Esophagus muscularis mucosa (tissue), 4 donors: ENCODE data around the gene L3MBTL4. TPM values are rescaled to one million over a fixed set of nuclear protein-coding genes. Genes with fewer than 3 reads are reported as not detected.

Experiments
- DNase-seq: peaks from one replicate; pipeline ENCODE4 v3.0.0-alpha.2; 2017; ENCODE audit errors: extremely low spot score
- H3K27ac ChIP-seq, 4 donors: fragments of 200-600 bp; sonication (generic); replicated peaks in 1 of 4; 1 replicate in 3 of 4; 2 replicates in 1 of 4; pipeline ENCODE4 v1.5.1; 2016 to 2019; ENCODE audit warnings: mild to moderate bottlenecking in 1 of 4
- H3K27me3 ChIP-seq, 4 donors: fragments of 200-600 bp; sonication (generic); one replicate each; pipeline versions ENCODE4 v1.5.1 to v1.6.0; 2016 to 2019
- H3K36me3 ChIP-seq, 4 donors: fragments of 200-600 bp; sonication (generic); one replicate each; pipeline ENCODE4 v1.5.1; 2016 to 2019
- H3K4me1 ChIP-seq, 4 donors: fragments of 200-600 bp; sonication (generic); one replicate each; pipeline ENCODE4 v1.5.1; 2016 to 2019
- H3K4me3 ChIP-seq, 4 donors: fragments of 200-600 bp; sonication (generic); 1 replicate in 2 of 4; 2 replicates in 2 of 4; pipeline ENCODE4 v1.5.1; 2016 to 2019; ENCODE audit warnings: mild to moderate bottlenecking in 4 of 4, moderate library complexity in 1 of 4
- H3K9me3 ChIP-seq, 4 donors: fragments of 200-600 bp; sonication (generic); 1 replicate in 3 of 4; 2 replicates in 1 of 4; pipeline ENCODE4 v1.5.1; 2016 to 2019
- CTCF ChIP-seq, 3 experiments: fragments of 200-600 bp in 2 of 3; fragments of 450-650 bp in 1 of 3; sonication (generic) in 2 of 3; IDR thresholded peaks; one replicate each; pipeline ENCODE4 v1.5.1; 2017 to 2019; ENCODE audit warnings: antibody characterized with exemption in 3 of 3, mild to moderate bottlenecking in 2 of 3, moderate library complexity in 1 of 3
- EP300 ChIP-seq: sonication (generic); formaldehyde crosslinking; IDR thresholded peaks from one replicate; pipeline ENCODE4 v1.6.1; 2017; ENCODE audit warnings: antibody characterized with exemption
- POLR2A ChIP-seq: fragments of 450-650 bp; IDR thresholded peaks from one replicate; pipeline ENCODE4 v1.6.1; 2017; ENCODE audit warnings: antibody characterized with exemption, moderate library complexity, mild to moderate bottlenecking, low read depth
- POLR2AphosphoS5 ChIP-seq, 2 donors: sonication (generic); formaldehyde crosslinking; IDR thresholded peaks; one replicate each; pipeline ENCODE4 v1.6.1; 2017; ENCODE audit warnings: antibody characterized with exemption in 2 of 2
- WGBS: methylation state at CpG from one replicate; pipeline ENCODE4 v1.1.5; 2018; 5-methylcytosine and 5-hydroxymethylcytosine counted together
- intact Hi-C: fragments of 100-400 bp; cut with DNase I; formaldehyde crosslinking; loops from one replicate; pipeline ENCODE4 v1.15.1; 2023
- total RNA-seq, 4 donors: library from RNA; depleted of rRNA; stranded (reverse); fragments of >200 nt; gene quantifications; one replicate each; pipeline versions ENCODE4 v1.1.0 to v1.2.1, GENCODE V29; 2016

The L3MBTL4 gene
- total RNA-seq, 4 donors from 2014 or later = 1.0 to 2.9 (median 1.6) TPM

DNA sequence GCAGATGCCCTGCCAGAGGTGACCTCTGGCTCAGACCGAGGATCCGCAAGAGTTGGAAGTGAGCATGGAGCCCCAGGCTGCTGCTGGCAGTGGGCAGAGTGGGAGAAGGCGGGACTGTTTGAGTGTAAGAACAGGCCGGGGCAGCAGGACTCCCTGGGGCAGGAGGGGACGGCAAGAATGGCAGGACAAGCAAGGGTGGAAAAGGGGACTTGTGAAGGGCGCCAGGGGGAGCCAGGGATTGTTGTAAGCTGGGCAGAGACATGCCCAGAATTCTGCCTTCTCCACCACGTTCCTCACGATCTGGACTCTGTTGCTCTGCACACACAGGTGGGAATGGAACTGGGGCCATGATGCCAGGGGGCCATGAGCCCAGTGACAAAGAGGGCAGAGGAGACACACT lies 447.0 kb downstream of the L3MBTL4 start:
- Histone ChIP-seq H3K4me3 (no peak overlapping the region), H3K27ac (no peak overlapping the region), H3K27me3 (no peaks in the 10 kb centered on the region), H3K36me3 (no peaks in the 10 kb centered on the region), H3K9me3 (no peaks in the 10 kb centered on the region), H3K4me1 (peaks cover 0 to under 1% (median 0%) of the 10 kb centered on the region in 4 donors)
- 88% methylated on average over 8 of the region's 8 CpGs for whole genome bisulfite sequencing
- no peak for DNase-seq
- intact Hi-C loops = no loop called here
- TF ChIP-seq POLR2AphosphoS5 (IDR thresholded peaks at IDR 0.05) (no peak), CTCF (IDR thresholded peaks at IDR 0.05) (no peak), EP300 (no peak), POLR2A (no peak)

- H3K4me3 ChIP-seq = no peak overlapping the region
- no peak overlapping the region for H3K27ac ChIP-seq
- H3K4me1 ChIP-seq = peaks cover 0 to 5% (median 2%) of the 10 kb centered on the region in 4 donors
- intact Hi-C loops = no loop called here
- no peaks in the 10 kb centered on the region for H3K9me3 ChIP-seq
- H3K27me3 ChIP-seq = no peaks in the 10 kb centered on the region
- WGBS = 94% methylated on average over 8 of the region's 8 CpGs
- no peak for DNase-seq
- TF ChIP-seq POLR2A (no peak), CTCF (IDR thresholded peaks at IDR 0.05) (no peak), EP300 (no peak), POLR2AphosphoS5 (IDR thresholded peaks at IDR 0.05) (no peak)
- H3K36me3 ChIP-seq = no peaks in the 10 kb centered on the region
These were observed 447.7 kb downstream of the L3MBTL4 start for GRCh38 chr18:5967007-5967406.

- Histone ChIP-seq H3K27me3 (no peaks in the 10 kb centered on the region), H3K4me3 (no peak overlapping the region), H3K27ac (no peak overlapping the region), H3K4me1 (peaks cover 0 to 5% (median 2%) of the 10 kb centered on the region in 4 donors), H3K36me3 (no peaks in the 10 kb centered on the region), H3K9me3 (no peaks in the 10 kb centered on the region)
- TF ChIP-seq EP300 (no peak), POLR2AphosphoS5 (IDR thresholded peaks at IDR 0.05) (no peak), CTCF (IDR thresholded peaks at IDR 0.05) (no peak), POLR2A (no peak)
- no peak for DNase-seq
- intact Hi-C loops = no loop called here
- 92% methylated on average over 4 of the region's 4 CpGs for WGBS
These were observed 448.2 kb downstream of the L3MBTL4 start for GRCh38 chr18:5966514-5966913.

GRCh38 chr18:5964996-5965395 lies 449.7 kb downstream of the L3MBTL4 start:
- no peak for DNase-seq
- no peaks in the 10 kb centered on the region for H3K9me3 ChIP-seq
- intact Hi-C loops = no loop called here
- peaks cover 0 to 5% (median 2%) of the 10 kb centered on the region in 4 donors for H3K4me1 ChIP-seq
- H3K4me3 ChIP-seq = no peak overlapping the region
- no peaks in the 10 kb centered on the region for H3K36me3 ChIP-seq
- no peak for TF ChIP-seq EP300
- TF ChIP-seq CTCF (IDR thresholded peaks at IDR 0.05) = no peak
- no peak for TF ChIP-seq POLR2AphosphoS5 (IDR thresholded peaks at IDR 0.05)
- TF ChIP-seq POLR2A = no peak
- H3K27me3 ChIP-seq = no peaks in the 10 kb centered on the region
- no peak overlapping the region for H3K27ac ChIP-seq
- 81% methylated on average over 2 of the region's 2 CpGs for WGBS

- TF ChIP-seq CTCF (IDR thresholded peaks at IDR 0.05) (no peak), EP300 (no peak), POLR2A (no peak), POLR2AphosphoS5 (IDR thresholded peaks at IDR 0.05) (no peak)
These were observed 450.1 kb downstream of the L3MBTL4 start for GRCh38 chr18:5964596-5964995.

More at GRCh38 chr18:5964596-5964995, 450.1 kb downstream of the L3MBTL4 start:
- Histone ChIP-seq H3K4me3 (no peak overlapping the region), H3K27ac (no peak overlapping the region), H3K9me3 (no peaks in the 10 kb centered on the region), H3K36me3 (no peaks in the 10 kb centered on the region), H3K27me3 (no peaks in the 10 kb centered on the region), H3K4me1 (peaks cover 0 to 5% (median 2%) of the 10 kb centered on the region in 4 donors)
- no peak for DNase-seq
- intact Hi-C loops = no loop called here
- 79% methylated on average over 5 of the region's 5 CpGs for WGBS
